HFFc6 (cell line): Measurements from ENCODE around the gene PDE4D. TPM values are rescaled to one million over a fixed set of nuclear protein-coding genes. Genes with fewer than 3 reads are reported as not detected.

ENCODE experiments used
- DNase-seq: peaks from one replicate; pipeline ENCODE4 v3.0.0-alpha.2; 2018
- H3K27ac Mint-ChIP-seq: 2 replicates; pipeline ENCODE4 v1.8.0; 2020; ENCODE audit warnings: mild to moderate bottlenecking, mixed read lengths
- H3K27me3 Mint-ChIP-seq: 2 replicates; pipeline ENCODE4 v1.8.0; 2021; ENCODE audit warnings: mild to moderate bottlenecking, moderate library complexity, mixed read lengths; ENCODE audit not compliant: insufficient read depth
- H3K36me3 Mint-ChIP-seq: 2 replicates; pipeline ENCODE4 v1.8.0; 2021; ENCODE audit warnings: low read depth, mixed read lengths
- H3K4me1 Mint-ChIP-seq: 2 replicates; pipeline ENCODE4 v1.8.0; 2020; ENCODE audit warnings: low read depth, mixed read lengths
- H3K4me3 Mint-ChIP-seq: 2 replicates; pipeline ENCODE4 v1.8.0; 2020; ENCODE audit warnings: mild to moderate bottlenecking, moderate library complexity, mixed read lengths
- H3K9me3 Mint-ChIP-seq: 2 replicates; pipeline ENCODE4 v1.8.0; 2020; ENCODE audit warnings: mild to moderate bottlenecking, mixed read lengths
- CTCF ChIP-seq: fragments of 200-600 bp; sonication (generic); IDR thresholded peaks from 2 replicates; pipeline ENCODE4 v1.5.0; 2021; ENCODE audit warnings: antibody characterized with exemption, mild to moderate bottlenecking
- total RNA-seq, 6 experiments: library from RNA; stranded (reverse); fragmentation: NEBNext Ultra II Directional; extraction: Animal tissue kit (Norgen Biotek cat#: 25700); gene quantifications; 2 replicates in 1 of 6; 3 replicates in 5 of 6; pipeline ENCODE4 v1.2.3, GENCODE V29; 2021

The PDE4D gene
- total RNA-seq, 6 experiments from 2014 or later, result 1.8 to 7.3 (median 6.2) TPM

GRCh38 chr5:59458966-59459729 is 434.4 kb downstream of the PDE4D start:
- Mint-ChIP-seq H3K4me1 (no peaks in the 10 kb centered on the region), H3K4me3 (no peak overlapping the region), H3K27me3 (peaks cover 3% of the 10 kb centered on the region), H3K27ac (no peak overlapping the region), H3K36me3 (no peaks in the 10 kb centered on the region), H3K9me3 (peaks cover 4% of the 10 kb centered on the region)
- TF ChIP-seq CTCF, result no peak
- no peak for DNase-seq

GRCh38 chr5:59458321-59458720 is 435.2 kb downstream of the PDE4D start:
- no peak overlapping the region for H3K27ac Mint-ChIP-seq
- H3K4me1 Mint-ChIP-seq, result no peaks in the 10 kb centered on the region
- no peak overlapping the region for H3K4me3 Mint-ChIP-seq
- H3K9me3 Mint-ChIP-seq, result peaks cover 4% of the 10 kb centered on the region
- no peaks in the 10 kb centered on the region for H3K36me3 Mint-ChIP-seq
- peaks cover 3% of the 10 kb centered on the region for H3K27me3 Mint-ChIP-seq
- TF ChIP-seq CTCF, result no peak
- DNase-seq, result no peak

- TF ChIP-seq CTCF, result peak; percentile 46
- Mint-ChIP-seq H3K4me1 (no peaks in the 10 kb centered on the region), H3K9me3 (no peaks in the 10 kb centered on the region; the same call in 1 of the 2 replicates), H3K36me3 (no peaks in the 10 kb centered on the region), H3K27ac (no peak overlapping the region), H3K4me3 (no peak overlapping the region), H3K27me3 (peaks cover 5% of the 10 kb centered on the region)
- no peak for DNase-seq
Observed at GRCh38 chr5:59449905-59450644, 443.5 kb downstream of the PDE4D start.

- H3K36me3 Mint-ChIP-seq, result no peaks in the 10 kb centered on the region
- no peak overlapping the region for H3K27ac Mint-ChIP-seq
- H3K27me3 Mint-ChIP-seq, result peaks cover 2% of the 10 kb centered on the region; the same call in 1 of the 2 replicates
- TF ChIP-seq CTCF, result no peak
- no peak overlapping the region for H3K4me3 Mint-ChIP-seq
- H3K9me3 Mint-ChIP-seq, result no peaks in the 10 kb centered on the region; the same call in 1 of the 2 replicates
- H3K4me1 Mint-ChIP-seq, result no peaks in the 10 kb centered on the region
- DNase-seq, result no peak
Observed at GRCh38 chr5:59446356-59446755, 447.2 kb downstream of the PDE4D start.

- no peaks in the 10 kb centered on the region for H3K4me1 Mint-ChIP-seq
- H3K9me3 Mint-ChIP-seq, result no peaks in the 10 kb centered on the region; the same call in 1 of the 2 replicates
Observed at GRCh38 chr5:59445741-59446140, 447.8 kb downstream of the PDE4D start.

More at GRCh38 chr5:59445741-59446140, 447.8 kb downstream of the PDE4D start:
- Mint-ChIP-seq H3K36me3 (no peaks in the 10 kb centered on the region), H3K27me3 (peaks cover 2% of the 10 kb centered on the region; the same call in 1 of the 2 replicates), H3K27ac (no peak overlapping the region), H3K4me3 (no peak overlapping the region)
- TF ChIP-seq CTCF, result no peak
- no peak for DNase-seq
